IgD-negative memory B cell (primary cell): ENCODE data around the gene IL16. TPM values are rescaled to one million over a fixed set of nuclear protein-coding genes. Genes with fewer than 3 reads are reported as not detected.

ENCODE experiments used
- H3K27ac Mint-ChIP-seq, 3 donors: one replicate each; pipeline ENCODE4 v1.8.0; 2020 to 2022; ENCODE audit warnings: mild to moderate bottlenecking in 3 of 3, mixed read lengths in 3 of 3, moderate library complexity in 1 of 3
- H3K27me3 Mint-ChIP-seq: one replicate; pipeline ENCODE4 v1.8.0; 2021; ENCODE audit warnings: mixed read lengths
- H3K36me3 Mint-ChIP-seq: one replicate; pipeline ENCODE4 v1.8.0; 2020; ENCODE audit warnings: mild to moderate bottlenecking, mixed read lengths
- H3K4me1 Mint-ChIP-seq, 3 donors: one replicate each; pipeline ENCODE4 v1.8.0; 2020 to 2022; ENCODE audit warnings: mixed read lengths in 3 of 3, mild to moderate bottlenecking in 1 of 3
- H3K4me3 Mint-ChIP-seq, 4 donors: one replicate each; pipeline ENCODE4 v1.8.0; 2020 to 2022; ENCODE audit warnings: mild to moderate bottlenecking in 4 of 4, mixed read lengths in 4 of 4, moderate library complexity in 3 of 4
- H3K9me3 Mint-ChIP-seq, 3 donors: one replicate each; pipeline ENCODE4 v1.8.0; 2020 to 2021; ENCODE audit warnings: mixed read lengths in 3 of 3, mild to moderate bottlenecking in 1 of 3
- polyA plus RNA-seq: library from polyadenylated mRNA; unstranded; fragments of 300-500 nt; fragmentation: Illumina TruSeq; gene quantifications from one replicate; pipeline ENCODE4 v1.2.3, GENCODE V29; 2021

The IL16 gene
- polyA plus RNA-seq, 1 donor from 2014 or later: 301 TPM

GRCh38 chr15:81265944-81266775 lies 69.5 kb downstream of the IL16 start:
- H3K27ac Mint-ChIP-seq: peak overlapping the region in 1 of 3 donors; percentile 46
- no peaks in the 10 kb centered on the region for H3K36me3 Mint-ChIP-seq
- H3K9me3 Mint-ChIP-seq: no peaks in the 10 kb centered on the region
- H3K4me1 Mint-ChIP-seq: peaks cover 9 to 15% (median 10%) of the 10 kb centered on the region in 3 donors
- H3K27me3 Mint-ChIP-seq: peaks cover 9% of the 10 kb centered on the region
- peak overlapping the region; percentile 4 to 89 (median 60) for H3K4me3 Mint-ChIP-seq

- Mint-ChIP-seq H3K27me3 (peaks cover 9% of the 10 kb centered on the region), H3K4me3 (no peak overlapping the region), H3K27ac (no peak overlapping the region), H3K9me3 (no peaks in the 10 kb centered on the region), H3K4me1 (peaks cover 9 to 15% (median 10%) of the 10 kb centered on the region in 3 donors), H3K36me3 (no peaks in the 10 kb centered on the region)
These were observed 71.7 kb downstream of the IL16 start for GRCh38 chr15:81268340-81268739.

GRCh38 chr15:81268881-81269601 lies 72.4 kb downstream of the IL16 start:
- no peaks in the 10 kb centered on the region for H3K36me3 Mint-ChIP-seq
- peaks cover 8% of the 10 kb centered on the region for H3K27me3 Mint-ChIP-seq
- no peaks in the 10 kb centered on the region for H3K9me3 Mint-ChIP-seq
- no peak overlapping the region for H3K4me3 Mint-ChIP-seq
- H3K27ac Mint-ChIP-seq: peak overlapping the region in 1 of 3 donors; percentile 72
- H3K4me1 Mint-ChIP-seq: peaks cover 9 to 15% (median 10%) of the 10 kb centered on the region in 3 donors

GRCh38 chr15:81270188-81270587 lies 73.5 kb downstream of the IL16 start:
- H3K27ac Mint-ChIP-seq: no peak overlapping the region
- no peaks in the 10 kb centered on the region for H3K36me3 Mint-ChIP-seq
- peaks cover 12 to 14% (median 13%) of the 10 kb centered on the region in 3 donors for H3K4me1 Mint-ChIP-seq
- H3K27me3 Mint-ChIP-seq: peaks cover 2% of the 10 kb centered on the region
- no peaks in the 10 kb centered on the region for H3K9me3 Mint-ChIP-seq
- H3K4me3 Mint-ChIP-seq: no peak overlapping the region

- Mint-ChIP-seq H3K36me3 (no peaks in the 10 kb centered on the region), H3K27me3 (no peaks in the 10 kb centered on the region), H3K27ac (no peak overlapping the region), H3K4me1 (peaks cover 9 to 11% (median 10%) of the 10 kb centered on the region in 3 donors), H3K9me3 (no peaks in the 10 kb centered on the region), H3K4me3 (no peak overlapping the region)
These were observed 74.3 kb downstream of the IL16 start for GRCh38 chr15:81270781-81271491.

- Mint-ChIP-seq H3K9me3 (peaks cover 0 to 5% (median 4%) of the 10 kb centered on the region in 3 donors), H3K36me3 (peaks cover 2% of the 10 kb centered on the region), H3K27ac (no peak overlapping the region), H3K4me1 (peaks cover 6 to 16% (median 11%) of the 10 kb centered on the region in 3 donors), H3K27me3 (no peaks in the 10 kb centered on the region), H3K4me3 (no peak overlapping the region)
These were observed 75.3 kb downstream of the IL16 start for GRCh38 chr15:81271761-81272644.

- Mint-ChIP-seq H3K27me3 (no peaks in the 10 kb centered on the region), H3K36me3 (peaks cover 5% of the 10 kb centered on the region), H3K4me1 (peaks cover 8 to 16% (median 11%) of the 10 kb centered on the region in 3 donors), H3K4me3 (no peak overlapping the region), H3K27ac (no peak overlapping the region), H3K9me3 (peaks cover 0 to 8% (median 8%) of the 10 kb centered on the region in 3 donors)
These were observed 76.5 kb downstream of the IL16 start for GRCh38 chr15:81273200-81273599.

- peaks cover 0 to 8% (median 8%) of the 10 kb centered on the region in 3 donors for H3K9me3 Mint-ChIP-seq
- H3K4me1 Mint-ChIP-seq: peaks cover 10 to 16% (median 11%) of the 10 kb centered on the region in 3 donors
- no peak overlapping the region for H3K4me3 Mint-ChIP-seq
- no peak overlapping the region for H3K27ac Mint-ChIP-seq
- H3K36me3 Mint-ChIP-seq: peaks cover 5% of the 10 kb centered on the region
- no peaks in the 10 kb centered on the region for H3K27me3 Mint-ChIP-seq
These were observed 77.2 kb downstream of the IL16 start for GRCh38 chr15:81273855-81274254.

GRCh38 chr15:81274255-81274654 lies 77.6 kb downstream of the IL16 start:
- Mint-ChIP-seq H3K36me3 (peaks cover 5% of the 10 kb centered on the region), H3K4me1 (peaks cover 10 to 16% (median 11%) of the 10 kb centered on the region in 3 donors), H3K27ac (peak overlapping the region in 1 of 3 donors; percentile 3), H3K4me3 (no peak overlapping the region), H3K9me3 (peaks cover 0 to 8% (median 8%) of the 10 kb centered on the region in 3 donors), H3K27me3 (no peaks in the 10 kb centered on the region)

GRCh38 chr15:81274931-81275707 lies 78.4 kb downstream of the IL16 start:
- no peaks in the 10 kb centered on the region for H3K27me3 Mint-ChIP-seq
- H3K27ac Mint-ChIP-seq: peak overlapping the region; percentile 3 to 56 (median 30)
- peaks cover 10 to 16% (median 11%) of the 10 kb centered on the region in 3 donors for H3K4me1 Mint-ChIP-seq
- H3K4me3 Mint-ChIP-seq: peak overlapping the region in 2 of 4 donors; percentile 47 to 77
- H3K9me3 Mint-ChIP-seq: peaks cover 0 to 8% (median 8%) of the 10 kb centered on the region in 3 donors
- H3K36me3 Mint-ChIP-seq: peaks cover 5% of the 10 kb centered on the region

- Mint-ChIP-seq H3K27ac (peak overlapping the region; percentile 15 to 82 (median 63)), H3K4me1 (peaks cover 10 to 16% (median 11%) of the 10 kb centered on the region in 3 donors), H3K36me3 (peaks cover 5% of the 10 kb centered on the region), H3K27me3 (no peaks in the 10 kb centered on the region), H3K9me3 (peaks cover 0 to 8% (median 8%) of the 10 kb centered on the region in 3 donors), H3K4me3 (peak overlapping the region in 2 of 4 donors; percentile 39 to 41)
These were observed 79.2 kb downstream of the IL16 start for GRCh38 chr15:81275711-81276392.

GRCh38 chr15:81276967-81277366 lies 80.3 kb downstream of the IL16 start:
- H3K4me3 Mint-ChIP-seq: no peak overlapping the region
- H3K4me1 Mint-ChIP-seq: peaks cover 10 to 16% (median 11%) of the 10 kb centered on the region in 3 donors
- peak overlapping the region in 1 of 3 donors; percentile 14 for H3K27ac Mint-ChIP-seq
- H3K27me3 Mint-ChIP-seq: no peaks in the 10 kb centered on the region
- peaks cover 0 to 8% (median 8%) of the 10 kb centered on the region in 3 donors for H3K9me3 Mint-ChIP-seq
- H3K36me3 Mint-ChIP-seq: peaks cover 5% of the 10 kb centered on the region

GRCh38 chr15:81277851-81278250 lies 81.2 kb downstream of the IL16 start:
- peaks cover 5% of the 10 kb centered on the region for H3K36me3 Mint-ChIP-seq

More at GRCh38 chr15:81277851-81278250, 81.2 kb downstream of the IL16 start:
- Mint-ChIP-seq H3K27me3 (no peaks in the 10 kb centered on the region), H3K9me3 (peaks cover 0 to 8% (median 8%) of the 10 kb centered on the region in 3 donors), H3K4me1 (peaks cover 10 to 16% (median 11%) of the 10 kb centered on the region in 3 donors), H3K27ac (peak overlapping the region in 1 of 3 donors; percentile 78), H3K4me3 (no peak overlapping the region)
